Stimulated activated CD4-positive, alpha-beta T cell treated with anti-CD3 and anti-CD28 coated beads, Interleukin-4, amount 100 ng/mL, for 48 hours (primary cell): ENCODE results near the gene MSRB3.

Source experiments
- DNase-seq, 2 donors: peaks; one replicate each; pipeline ENCODE4 v3.0.0-alpha.2; 2020; ENCODE audit warnings: low read depth in 2 of 2

MSRB3 gene

GRCh38 chr12:65497660-65498059 lies 219.2 kb downstream of the MSRB3 start:
- no peak for DNase-seq

GRCh38 chr12:65499167-65499566 lies 220.7 kb downstream of the MSRB3 start:
- DNase-seq: no peak

DNA sequence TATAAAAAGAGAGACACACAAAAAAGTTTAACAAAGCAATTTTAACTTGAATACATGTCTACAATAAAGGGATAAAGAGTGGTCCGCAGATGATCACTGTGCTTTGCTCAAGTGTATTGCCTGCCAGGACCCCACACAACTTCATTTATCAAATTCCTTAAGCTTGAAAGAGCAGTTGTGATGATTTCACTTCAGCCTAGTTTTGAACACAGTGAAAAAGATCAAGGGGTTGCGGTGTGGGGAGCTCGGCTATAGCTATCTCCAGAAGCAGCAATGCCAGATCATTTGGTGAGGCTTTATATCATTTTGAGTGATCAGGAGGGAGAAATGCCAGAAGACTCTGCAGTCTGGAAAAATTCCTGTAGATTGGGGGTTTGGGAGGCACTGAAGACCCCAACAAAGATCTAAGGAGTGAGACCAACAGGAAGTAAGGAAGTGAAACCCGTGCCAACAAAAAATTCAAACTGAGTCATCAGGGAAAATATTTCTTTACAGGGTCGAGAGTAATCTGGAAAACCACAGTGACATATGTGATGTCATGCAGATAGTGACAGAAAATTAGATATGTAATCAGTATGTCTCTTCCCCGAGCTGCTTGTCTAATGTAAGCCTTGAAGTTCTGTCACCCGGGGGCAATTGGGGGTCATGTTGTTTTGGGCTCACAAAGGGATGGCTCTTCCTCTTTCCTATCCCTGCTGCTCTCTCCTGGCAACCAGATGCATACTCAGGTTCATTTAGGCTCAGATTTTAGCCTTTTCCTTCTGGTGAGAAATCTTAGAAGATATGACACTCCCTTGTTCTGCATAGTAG lies 221.8 kb downstream of the MSRB3 start:
- DNase-seq: no peak

- no peak for DNase-seq
These were observed 222.7 kb downstream of the MSRB3 start for GRCh38 chr12:65501093-65501621.

GRCh38 chr12:65501935-65502334 lies 223.5 kb downstream of the MSRB3 start:
- DNase-seq: no peak

GRCh38 chr12:65504417-65504816 lies 225.9 kb downstream of the MSRB3 start:
- DNase-seq: no peak

GRCh38 chr12:65505386-65506121 lies 227.1 kb downstream of the MSRB3 start:
- no peak for DNase-seq

GRCh38 chr12:65508276-65509035 lies 230.0 kb downstream of the MSRB3 start:
- DNase-seq: no peak

- DNase-seq: no peak
These were observed 231.5 kb downstream of the MSRB3 start for GRCh38 chr12:65510007-65510406.

GRCh38 chr12:65510584-65511050 lies 232.1 kb downstream of the MSRB3 start:
- no peak for DNase-seq

GRCh38 chr12:65511134-65511834 lies 232.8 kb downstream of the MSRB3 start:
- DNase-seq: no peak

GRCh38 chr12:65511912-65512311 lies 233.4 kb downstream of the MSRB3 start:
- no peak for DNase-seq
